MM.1S (cell line): ENCODE data around the gene RMND1.

Experiments used
- CTCF ChIP-seq: fragments of 300-600 bp; sonication (generic); IDR thresholded peaks from 2 replicates; pipeline ENCODE4 v1.5.1; 2016; ENCODE audit warnings: antibody characterized with exemption, low read length, mixed read lengths
- EZH2 ChIP-seq: fragments of 300-600 bp; sonication (generic); optimal IDR thresholded peaks from 2 replicates; pipeline ENCODE3; 2017; ENCODE audit warnings: low read depth, mild to moderate bottlenecking, antibody characterized with exemption, low read length, mixed read lengths

DNA sequence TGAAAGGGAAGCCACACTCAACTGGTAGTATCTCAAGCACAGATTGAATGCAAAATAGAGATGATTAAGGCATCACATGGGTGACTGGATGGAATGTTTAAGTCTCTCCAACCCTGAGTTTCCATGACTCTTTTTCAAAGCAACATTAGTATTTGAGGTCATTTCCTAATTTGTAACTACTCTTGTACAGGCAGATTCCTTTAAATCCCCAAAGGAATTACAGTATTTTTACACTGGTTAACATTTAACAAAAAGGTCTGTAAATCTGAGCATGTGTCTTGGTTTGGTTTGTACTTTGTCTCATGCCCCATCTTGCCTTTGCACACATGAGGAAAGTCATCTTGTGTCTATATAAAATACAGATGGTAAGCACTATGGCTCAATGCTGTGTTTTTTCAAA lies 15.1 kb downstream of the RMND1 start:
- TF ChIP-seq CTCF (no peak), EZH2 (no peak)
